Stimulated activated naive CD8-positive, alpha-beta T cell treated with anti-CD3 and anti-CD28 coated beads, Interleukin-15, Interleukin-2, amounts not matched to agents 100 U/mL and 50 U/mL, for 24 hours (primary cell): Measurements from ENCODE around the gene NOXA1.
A peak's percentile ranks its signal among the peaks of the same experiment; 100 is the strongest.
"Not testable (repeated sequence)": the region's sequence is repeated elsewhere in the genome, so short reads cannot be mapped to it uniquely, and the experiment has no call there.

ENCODE experiments used
- ATAC-seq: fragments of 150-1000 bp; cut with Tn5 transposase; one replicate; pipeline ENCODE4 v1.10.0; 2021
- DNase-seq: peaks from one replicate; pipeline ENCODE4 v3.0.0; 2021

Gene NOXA1

GRCh38 chr9:137464291-137464999 is 41.3 kb downstream of the NOXA1 start:
- ATAC-seq (no peak), DNase-seq (no peak)

- ATAC-seq (no peak), DNase-seq (no peak)
Observed at GRCh38 chr9:137465000-137465719, 42.0 kb downstream of the NOXA1 start.

DNA sequence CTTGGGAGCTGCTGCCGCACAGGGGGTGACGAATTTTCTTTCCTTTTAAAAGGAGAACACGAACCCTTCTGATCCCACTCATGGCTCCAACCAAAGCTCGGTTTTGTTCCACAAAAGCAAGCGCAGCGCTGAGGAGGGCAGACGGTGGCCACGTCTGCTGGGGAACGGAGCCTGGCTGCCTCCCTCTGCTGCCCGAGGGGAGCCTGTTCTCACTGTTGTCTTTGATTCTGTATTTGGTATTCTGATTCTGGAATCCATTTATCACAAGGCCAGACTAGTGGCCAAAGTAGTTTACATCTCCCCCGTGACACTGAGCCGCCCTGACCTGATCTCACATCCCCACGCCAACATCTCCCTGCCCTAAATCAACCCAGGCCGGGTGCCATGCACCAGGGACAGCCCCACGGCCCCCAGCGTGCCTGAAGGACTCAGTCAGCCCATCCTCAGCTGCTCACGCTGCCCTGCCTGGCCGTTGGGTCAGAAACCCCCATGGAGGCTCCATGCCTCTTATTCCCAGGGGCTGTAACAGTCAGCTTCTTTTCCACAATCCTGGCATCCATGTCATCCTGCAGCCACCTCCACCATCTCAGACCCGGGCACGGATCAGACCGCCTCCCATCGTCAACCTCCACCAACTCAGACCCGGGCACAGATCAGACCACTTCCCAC is 42.7 kb downstream of the NOXA1 start:
- no peak for ATAC-seq
- no peak for DNase-seq

GRCh38 chr9:137466389-137467085 is 43.3 kb downstream of the NOXA1 start:
- ATAC-seq, DNase-seq: not testable (repeated sequence)

- ATAC-seq, result no peak
- no peak for DNase-seq
Observed at GRCh38 chr9:137467161-137467581, 44.0 kb downstream of the NOXA1 start.

GRCh38 chr9:137467896-137468295 is 44.7 kb downstream of the NOXA1 start:
- ATAC-seq (no peak), DNase-seq (no peak)

DNA sequence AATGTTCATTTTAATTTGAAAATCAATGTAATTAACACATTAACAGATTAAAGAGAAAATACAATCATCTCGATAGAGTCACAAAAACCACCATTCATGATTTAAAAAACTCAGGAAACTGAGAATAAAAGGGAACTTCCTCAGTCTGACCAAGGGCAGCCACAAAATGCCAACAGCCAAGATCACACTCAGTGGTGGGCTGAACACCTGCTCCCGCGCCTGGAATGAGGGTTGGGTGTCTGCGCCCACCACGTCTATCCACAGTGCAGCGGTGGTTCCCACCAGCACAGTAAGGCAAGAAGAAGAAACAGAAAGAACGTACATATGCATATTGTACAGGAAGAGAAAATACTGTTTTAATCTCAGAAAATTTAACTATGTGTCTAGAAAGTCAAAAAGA is 47.6 kb downstream of the NOXA1 start:
- ATAC-seq (peak; percentile 88), DNase-seq (peak; percentile 47)

- DNase-seq, result no peak
- no peak for ATAC-seq
Observed at GRCh38 chr9:137474271-137474670, 51.1 kb downstream of the NOXA1 start.

DNA sequence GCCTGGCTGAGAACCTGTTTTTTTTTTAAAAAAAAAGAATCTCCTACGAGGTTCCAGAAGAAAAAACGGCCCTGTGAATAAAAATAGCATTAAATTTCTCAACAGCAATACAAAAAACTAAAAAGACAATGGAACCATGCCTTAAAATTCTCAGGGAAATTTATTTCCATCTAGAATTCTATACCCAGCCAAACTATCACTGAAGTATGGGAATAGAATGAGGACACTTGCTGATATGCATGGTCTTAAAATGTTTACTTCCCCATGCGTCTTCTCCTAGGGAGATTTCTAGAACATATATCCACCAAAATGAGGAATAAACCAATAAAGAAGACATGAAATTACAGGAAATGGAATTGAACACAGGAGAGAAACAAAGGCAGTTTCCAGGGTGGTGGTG is 52.5 kb downstream of the NOXA1 start:
- DNase-seq, result no peak
- ATAC-seq, result no peak

DNA sequence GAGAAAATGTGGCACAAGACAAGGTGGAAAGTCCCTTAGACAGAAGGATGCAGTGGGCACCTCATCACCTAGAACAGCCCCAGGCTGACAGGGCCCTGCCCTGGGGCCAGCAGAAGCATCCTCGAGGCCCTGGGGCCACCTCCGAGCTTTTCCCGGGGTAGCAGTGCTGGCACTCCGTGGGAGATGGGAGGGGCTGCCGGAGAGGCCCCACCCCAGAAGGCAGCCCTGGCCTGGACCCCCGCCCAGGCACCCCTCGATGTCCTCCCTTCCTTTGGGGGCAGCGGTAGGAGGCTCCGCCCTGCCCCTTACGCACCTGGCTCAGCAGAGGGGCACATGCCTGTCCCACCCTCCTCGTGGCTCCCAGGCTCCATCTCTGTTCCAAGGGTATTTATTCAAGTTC is 53.7 kb downstream of the NOXA1 start:
- no peak for DNase-seq
- no peak for ATAC-seq

DNA sequence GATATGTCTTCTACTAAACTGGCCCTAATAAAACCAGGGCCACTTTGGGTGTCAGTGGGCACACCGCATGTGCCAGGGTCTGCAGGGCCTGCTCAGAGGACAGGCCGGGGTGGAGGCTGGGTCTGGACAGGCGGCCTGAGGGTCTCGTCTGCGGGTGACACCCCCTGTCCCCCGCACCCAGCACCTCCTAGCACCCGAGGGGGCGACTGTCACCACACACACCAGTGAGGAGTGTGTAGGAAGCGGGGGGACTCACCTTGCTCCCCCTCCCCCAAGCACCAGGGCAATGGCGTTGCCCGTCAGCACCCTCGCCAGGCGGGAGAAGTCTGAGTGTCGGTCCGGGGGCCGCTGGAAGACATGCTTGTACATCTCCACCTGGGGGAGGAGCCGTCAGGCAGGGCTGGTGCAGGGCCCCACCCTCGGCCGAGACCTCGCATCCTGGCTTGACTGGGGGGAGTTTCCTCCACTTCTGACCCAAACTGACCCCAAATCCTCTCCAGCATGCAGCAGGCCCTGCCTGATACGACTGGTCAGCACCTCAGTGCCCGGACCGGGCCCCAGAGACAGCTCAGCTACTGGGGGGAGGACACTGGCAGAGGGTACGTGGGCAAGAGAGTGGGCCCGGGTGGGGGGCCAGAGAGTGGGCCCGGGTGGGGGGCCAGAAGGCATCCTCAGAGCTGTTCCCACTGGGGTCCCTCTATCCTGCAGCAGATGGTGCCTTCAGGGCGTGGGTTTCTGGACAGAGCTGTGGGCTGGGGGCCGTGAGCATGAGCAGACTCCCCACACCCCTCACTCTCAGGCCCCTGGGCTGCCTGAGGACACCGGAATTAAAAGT is 54.8 kb downstream of the NOXA1 start:
- ATAC-seq (no peak), DNase-seq (no peak)

GRCh38 chr9:137478613-137478961 is 55.4 kb downstream of the NOXA1 start:
- ATAC-seq (no peak), DNase-seq (no peak)

DNA sequence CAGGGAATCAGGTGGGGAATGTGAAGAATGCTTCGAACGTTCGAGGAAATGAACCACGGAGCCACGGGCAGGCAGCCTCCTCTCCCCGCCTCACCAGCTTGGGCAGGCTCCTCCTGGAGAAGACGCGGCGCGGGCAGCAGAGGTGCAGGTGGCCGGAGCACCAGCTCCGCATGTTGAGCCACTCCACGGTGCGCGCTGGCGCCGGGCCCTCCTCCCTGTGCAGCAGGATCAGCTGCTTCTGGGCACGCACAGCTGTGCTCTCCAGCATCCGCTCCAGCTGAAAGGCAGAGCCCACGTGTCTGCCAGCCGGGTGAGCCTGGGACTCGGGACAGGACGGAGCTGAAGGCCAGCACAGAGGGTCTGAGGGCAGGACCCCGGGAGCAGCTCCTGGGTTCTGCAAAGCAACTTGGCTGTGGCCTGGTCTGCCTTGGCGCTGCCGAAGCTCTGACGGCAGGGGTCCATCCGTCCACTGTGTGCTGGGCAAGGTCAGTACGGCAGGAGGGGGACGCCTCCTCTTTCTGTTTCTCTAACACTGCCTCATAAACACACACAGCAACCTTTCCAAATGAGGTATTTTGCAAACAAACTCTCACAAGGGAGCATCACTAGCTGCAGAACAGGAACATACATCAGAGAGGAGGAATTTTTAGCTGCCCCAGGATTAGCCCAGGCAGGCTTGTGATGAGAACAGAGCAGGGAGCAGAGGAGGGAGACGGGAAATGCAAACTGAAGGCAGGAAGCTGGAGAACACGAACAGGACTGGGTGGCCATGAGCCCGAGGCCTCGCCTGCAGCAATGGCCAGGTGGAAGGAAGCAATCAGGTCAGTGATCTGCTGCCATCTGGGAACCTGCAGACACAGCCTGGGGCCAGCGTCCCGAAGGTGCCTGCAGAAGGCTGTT is 56.0 kb downstream of the NOXA1 start:
- DNase-seq (no peak), ATAC-seq (no peak)

GRCh38 chr9:137479892-137480685 is 56.9 kb downstream of the NOXA1 start:
- no peak for ATAC-seq
- no peak for DNase-seq

- ATAC-seq (no peak), DNase-seq (no peak)
Observed at GRCh38 chr9:137480686-137481683, 57.8 kb downstream of the NOXA1 start.

GRCh38 chr9:137482094-137482781 is 59.0 kb downstream of the NOXA1 start:
- DNase-seq (no peak), ATAC-seq (peak; percentile 38)
